ENCODE measurements around the gene CHD5.

The CHD5 gene

DNA sequence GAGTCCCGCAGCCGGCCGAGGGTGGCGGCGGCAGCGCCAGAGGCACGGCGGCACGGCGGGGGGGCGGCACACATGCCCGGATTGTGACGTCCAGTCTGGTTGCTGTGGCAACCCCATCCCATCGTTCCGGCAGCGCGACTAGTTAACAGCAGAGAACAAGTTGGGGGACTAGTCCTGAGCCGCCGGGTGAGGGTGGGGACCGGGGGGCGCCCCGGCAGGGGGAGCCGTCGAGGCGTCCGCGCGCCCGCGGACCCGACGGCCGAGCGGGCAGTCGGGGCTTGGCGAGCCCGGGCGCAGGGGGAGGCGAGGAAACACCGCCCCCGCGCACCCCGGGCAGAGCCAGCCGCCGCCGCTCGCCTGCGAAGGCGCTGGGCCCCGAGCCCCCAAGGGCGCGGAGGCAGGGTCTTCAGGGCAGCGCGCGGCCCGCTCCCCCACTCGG lies at the start of gene CHD5:
CHD5 (minus strand) TSS at position 54 of the 439 bp plus-strand sequence. CDS start 298 bp downstream, outside the sequence.
- H3K4me2 ChIP-seq (ENCODE audit: low read depth, low read length): no peak within 1 kb of the TSS
- H3K4me1 ChIP-seq (ENCODE audit: low read length): no peaks in the 10 kb centered on the region
- H3K9ac ChIP-seq (ENCODE audit: low read length): no peak within 1 kb of the TSS
- H3K27ac ChIP-seq (ENCODE audit: low read length): no peak within 1 kb of the TSS
- no peaks in the 10 kb centered on the region for H3K9me3 ChIP-seq (replicated peaks; ENCODE audit: insufficient read depth, low read length)
- TF ChIP-seq EZH2 (optimal IDR thresholded peaks at IDR 0.05; ENCODE audit: low read depth, low read length) (no peak), EZH2phosphoT487 (IDR thresholded peaks at IDR 0.05; ENCODE audit: low read length) (no peak)
- TF ChIP-seq, protein P1, sequence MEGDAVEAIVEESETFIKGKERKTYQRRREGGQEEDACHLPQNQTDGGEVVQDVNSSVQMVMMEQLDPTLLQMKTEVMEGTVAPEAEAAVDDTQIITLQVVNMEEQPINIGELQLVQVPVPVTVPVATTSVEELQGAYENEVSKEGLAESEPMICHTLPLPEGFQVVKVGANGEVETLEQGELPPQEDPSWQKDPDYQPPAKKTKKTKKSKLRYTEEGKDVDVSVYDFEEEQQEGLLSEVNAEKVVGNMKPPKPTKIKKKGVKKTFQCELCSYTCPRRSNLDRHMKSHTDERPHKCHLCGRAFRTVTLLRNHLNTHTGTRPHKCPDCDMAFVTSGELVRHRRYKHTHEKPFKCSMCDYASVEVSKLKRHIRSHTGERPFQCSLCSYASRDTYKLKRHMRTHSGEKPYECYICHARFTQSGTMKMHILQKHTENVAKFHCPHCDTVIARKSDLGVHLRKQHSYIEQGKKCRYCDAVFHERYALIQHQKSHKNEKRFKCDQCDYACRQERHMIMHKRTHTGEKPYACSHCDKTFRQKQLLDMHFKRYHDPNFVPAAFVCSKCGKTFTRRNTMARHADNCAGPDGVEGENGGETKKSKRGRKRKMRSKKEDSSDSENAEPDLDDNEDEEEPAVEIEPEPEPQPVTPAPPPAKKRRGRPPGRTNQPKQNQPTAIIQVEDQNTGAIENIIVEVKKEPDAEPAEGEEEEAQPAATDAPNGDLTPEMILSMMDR (IDR thresholded peaks at IDR 0.05; ENCODE audit: low read length): no peak
- no peak within 1 kb of the TSS for H2AFZ ChIP-seq (ENCODE audit: low read length)
- no peak for DNase-seq
- peaks cover 12% of the 10 kb centered on the region for H3F3A ChIP-seq (ENCODE audit: insufficient read depth, low read length)
- peaks cover 3% of the 10 kb centered on the region; the same call in 1 of the 2 replicates for H4K20me1 ChIP-seq (ENCODE audit: insufficient read depth, low read length)
- peaks cover 48% of the 10 kb centered on the region for H3K27me3 ChIP-seq (replicated peaks; ENCODE audit: insufficient read depth, low read length)
- no peak within 1 kb of the TSS for H3K4me3 ChIP-seq (ENCODE audit: low read length)
- H3K79me2 ChIP-seq (ENCODE audit: low read length): no peaks in the 10 kb centered on the region
- no peaks in the 10 kb centered on the region for H3K36me3 ChIP-seq (replicated peaks; ENCODE audit: insufficient read depth, low read length)
- no peaks in the 10 kb centered on the region for H3K9me2 ChIP-seq (replicated peaks; ENCODE audit: insufficient read depth, low read length)

DNA sequence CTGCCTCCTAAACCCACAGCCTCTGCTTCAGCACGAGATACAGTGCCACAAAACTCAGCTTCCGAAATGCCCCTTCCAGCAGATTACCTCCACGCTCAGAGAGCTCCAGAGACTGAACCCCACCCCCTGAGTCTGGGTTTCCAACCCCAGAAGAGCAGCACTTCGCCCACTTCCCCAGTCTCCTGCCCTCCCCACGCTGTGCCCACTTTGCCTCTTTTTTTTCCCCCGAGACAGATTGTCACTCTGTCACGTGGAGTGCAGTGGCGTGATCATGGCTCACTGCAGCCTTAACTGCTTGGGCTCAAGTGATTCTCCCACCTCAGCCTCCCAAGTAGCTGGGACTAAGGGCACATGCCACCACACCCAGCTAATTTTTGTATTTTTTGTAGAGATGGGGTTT lies 45.5 kb upstream of the CHD5 start:
- no peaks in the 10 kb centered on the region for H4K20me1 ChIP-seq (ENCODE audit: insufficient read depth, low read length)
- no peak overlapping the region for H3K4me2 ChIP-seq (ENCODE audit: low read depth, low read length)
- no peaks in the 10 kb centered on the region for H3F3A ChIP-seq (ENCODE audit: insufficient read depth, low read length)
- H2AFZ ChIP-seq (ENCODE audit: low read length): no peak overlapping the region
- no peak overlapping the region for H3K4me3 ChIP-seq (ENCODE audit: low read length)
- DNase-seq: no peak
- no peaks in the 10 kb centered on the region for H3K9me2 ChIP-seq (replicated peaks; ENCODE audit: insufficient read depth, low read length)
- H3K9me3 ChIP-seq (replicated peaks; ENCODE audit: insufficient read depth, low read length): no peaks in the 10 kb centered on the region
- peaks cover 4% of the 10 kb centered on the region; the same call in 1 of the 2 replicates for H3K79me2 ChIP-seq (ENCODE audit: low read length)
- TF ChIP-seq, protein P1 (IDR thresholded peaks at IDR 0.05; ENCODE audit: low read length): no peak
- TF ChIP-seq EZH2phosphoT487 (IDR thresholded peaks at IDR 0.05; ENCODE audit: low read length) (no peak), EZH2 (optimal IDR thresholded peaks at IDR 0.05; ENCODE audit: low read depth, low read length) (no peak)
- no peaks in the 10 kb centered on the region for H3K4me1 ChIP-seq (ENCODE audit: low read length)
- peaks cover 15% of the 10 kb centered on the region for H3K36me3 ChIP-seq (replicated peaks; ENCODE audit: insufficient read depth, low read length)
- no peak overlapping the region for H3K27ac ChIP-seq (ENCODE audit: low read length)
- no peak overlapping the region for H3K9ac ChIP-seq (ENCODE audit: low read length)
- no peaks in the 10 kb centered on the region for H3K27me3 ChIP-seq (replicated peaks; ENCODE audit: insufficient read depth, low read length)

DNA sequence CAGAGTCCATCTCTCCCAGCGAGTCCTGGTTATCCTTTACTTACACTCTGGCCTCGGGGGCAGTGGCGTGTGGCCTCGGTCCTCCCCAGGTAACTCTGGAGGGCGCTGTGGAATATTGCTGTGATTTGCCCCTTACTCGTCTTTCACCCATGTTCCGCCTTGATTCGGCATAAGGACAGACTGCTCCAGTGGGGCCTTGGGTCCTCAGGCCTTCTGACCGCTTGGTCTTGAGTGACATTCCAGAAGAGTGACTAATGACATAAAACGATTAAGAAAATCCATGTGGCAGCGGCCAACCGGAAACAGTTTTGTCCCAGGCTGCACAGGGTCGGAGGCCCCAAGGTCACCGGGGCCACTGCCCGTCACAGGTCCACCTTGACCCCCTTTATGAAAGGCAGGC lies 44.6 kb upstream of the CHD5 start:
- no peak overlapping the region for H3K4me2 ChIP-seq (ENCODE audit: low read depth, low read length)
- H3K9ac ChIP-seq (ENCODE audit: low read length): no peak overlapping the region
- peaks cover 4% of the 10 kb centered on the region; the same call in 1 of the 2 replicates for H3K79me2 ChIP-seq (ENCODE audit: low read length)
- no peak for DNase-seq
- no peaks in the 10 kb centered on the region for H4K20me1 ChIP-seq (ENCODE audit: insufficient read depth, low read length)
- no peaks in the 10 kb centered on the region for H3K9me3 ChIP-seq (replicated peaks; ENCODE audit: insufficient read depth, low read length)
- H3K27ac ChIP-seq (ENCODE audit: low read length): no peak overlapping the region
- H3K27me3 ChIP-seq (replicated peaks; ENCODE audit: insufficient read depth, low read length): no peaks in the 10 kb centered on the region
- no peak overlapping the region for H2AFZ ChIP-seq (ENCODE audit: low read length)
- no peaks in the 10 kb centered on the region for H3F3A ChIP-seq (ENCODE audit: insufficient read depth, low read length)
- no peaks in the 10 kb centered on the region for H3K9me2 ChIP-seq (replicated peaks; ENCODE audit: insufficient read depth, low read length)
- H3K36me3 ChIP-seq (replicated peaks; ENCODE audit: insufficient read depth, low read length): peaks cover 15% of the 10 kb centered on the region
- H3K4me3 ChIP-seq (ENCODE audit: low read length): no peak overlapping the region
- H3K4me1 ChIP-seq (ENCODE audit: low read length): no peaks in the 10 kb centered on the region
- TF ChIP-seq EZH2 (optimal IDR thresholded peaks at IDR 0.05; ENCODE audit: low read depth, low read length): no peak
- TF ChIP-seq, protein P1 (IDR thresholded peaks at IDR 0.05; ENCODE audit: low read length): no peak
- no peak for TF ChIP-seq EZH2phosphoT487 (IDR thresholded peaks at IDR 0.05; ENCODE audit: low read length)

Measured in MM.1S (cell line).